Measurements from ENCODE around the gene LZIC. TPM values are rescaled to one million over a fixed set of nuclear protein-coding genes. Genes with fewer than 3 reads are reported as not detected.

LZIC gene
- total and polyA plus RNA-seq, 2 of the 13 experiments (the other 11 are each of a cell fraction or from before 2014, with no cell fraction given), result 25.2 to 71.8 TPM

DNA sequence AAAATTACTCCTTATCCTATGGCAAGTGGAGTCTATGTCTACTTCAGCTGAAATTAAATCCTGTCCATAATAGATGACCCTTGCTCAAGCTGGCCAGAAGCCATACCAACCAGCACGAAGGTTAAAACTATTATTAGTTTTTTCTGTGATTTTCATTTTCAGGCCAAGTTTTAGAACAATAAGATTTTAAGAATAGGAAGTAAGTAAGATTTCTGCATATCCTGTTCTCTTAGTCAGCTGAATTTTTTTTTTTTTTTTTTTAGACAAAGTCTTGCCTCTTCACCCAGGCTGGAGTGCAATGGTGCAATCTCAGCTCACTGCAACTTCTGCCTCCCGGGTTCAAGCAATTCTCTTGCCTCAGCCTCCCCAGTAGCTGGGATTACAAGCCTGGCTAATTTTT, 47.8 kb upstream of the LZIC start (continued):
- TF ChIP-seq, protein P1, sequence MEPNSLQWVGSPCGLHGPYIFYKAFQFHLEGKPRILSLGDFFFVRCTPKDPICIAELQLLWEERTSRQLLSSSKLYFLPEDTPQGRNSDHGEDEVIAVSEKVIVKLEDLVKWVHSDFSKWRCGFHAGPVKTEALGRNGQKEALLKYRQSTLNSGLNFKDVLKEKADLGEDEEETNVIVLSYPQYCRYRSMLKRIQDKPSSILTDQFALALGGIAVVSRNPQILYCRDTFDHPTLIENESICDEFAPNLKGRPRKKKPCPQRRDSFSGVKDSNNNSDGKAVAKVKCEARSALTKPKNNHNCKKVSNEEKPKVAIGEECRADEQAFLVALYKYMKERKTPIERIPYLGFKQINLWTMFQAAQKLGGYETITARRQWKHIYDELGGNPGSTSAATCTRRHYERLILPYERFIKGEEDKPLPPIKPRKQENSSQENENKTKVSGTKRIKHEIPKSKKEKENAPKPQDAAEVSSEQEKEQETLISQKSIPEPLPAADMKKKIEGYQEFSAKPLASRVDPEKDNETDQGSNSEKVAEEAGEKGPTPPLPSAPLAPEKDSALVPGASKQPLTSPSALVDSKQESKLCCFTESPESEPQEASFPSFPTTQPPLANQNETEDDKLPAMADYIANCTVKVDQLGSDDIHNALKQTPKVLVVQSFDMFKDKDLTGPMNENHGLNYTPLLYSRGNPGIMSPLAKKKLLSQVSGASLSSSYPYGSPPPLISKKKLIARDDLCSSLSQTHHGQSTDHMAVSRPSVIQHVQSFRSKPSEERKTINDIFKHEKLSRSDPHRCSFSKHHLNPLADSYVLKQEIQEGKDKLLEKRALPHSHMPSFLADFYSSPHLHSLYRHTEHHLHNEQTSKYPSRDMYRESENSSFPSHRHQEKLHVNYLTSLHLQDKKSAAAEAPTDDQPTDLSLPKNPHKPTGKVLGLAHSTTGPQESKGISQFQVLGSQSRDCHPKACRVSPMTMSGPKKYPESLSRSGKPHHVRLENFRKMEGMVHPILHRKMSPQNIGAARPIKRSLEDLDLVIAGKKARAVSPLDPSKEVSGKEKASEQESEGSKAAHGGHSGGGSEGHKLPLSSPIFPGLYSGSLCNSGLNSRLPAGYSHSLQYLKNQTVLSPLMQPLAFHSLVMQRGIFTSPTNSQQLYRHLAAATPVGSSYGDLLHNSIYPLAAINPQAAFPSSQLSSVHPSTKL (CRISPR knock-in tag; IDR thresholded peaks at IDR 0.05), result no peak
- TF ChIP-seq PRPF4 (IDR thresholded peaks at IDR 0.05; ENCODE audit: low read depth, low read length, poor library complexity, severe bottlenecking) (no peak), EEA1 (CRISPR knock-in tag; IDR thresholded peaks at IDR 0.05; ENCODE audit: borderline replicate concordance) (no peak), SIN3B (IDR thresholded peaks at IDR 0.05; ENCODE audit: low read length) (no peak), SCMH1 (CRISPR knock-in tag; IDR thresholded peaks at IDR 0.05; ENCODE audit: borderline replicate concordance) (no peak)
- TF ChIP-seq, protein P2, sequence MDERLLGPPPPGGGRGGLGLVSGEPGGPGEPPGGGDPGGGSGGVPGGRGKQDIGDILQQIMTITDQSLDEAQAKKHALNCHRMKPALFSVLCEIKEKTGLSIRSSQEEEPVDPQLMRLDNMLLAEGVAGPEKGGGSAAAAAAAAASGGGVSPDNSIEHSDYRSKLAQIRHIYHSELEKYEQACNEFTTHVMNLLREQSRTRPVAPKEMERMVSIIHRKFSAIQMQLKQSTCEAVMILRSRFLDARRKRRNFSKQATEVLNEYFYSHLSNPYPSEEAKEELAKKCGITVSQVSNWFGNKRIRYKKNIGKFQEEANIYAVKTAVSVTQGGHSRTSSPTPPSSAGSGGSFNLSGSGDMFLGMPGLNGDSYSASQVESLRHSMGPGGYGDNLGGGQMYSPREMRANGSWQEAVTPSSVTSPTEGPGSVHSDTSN (CRISPR knock-in tag; IDR thresholded peaks at IDR 0.05), result no peak
- TF ChIP-seq, protein P3, sequence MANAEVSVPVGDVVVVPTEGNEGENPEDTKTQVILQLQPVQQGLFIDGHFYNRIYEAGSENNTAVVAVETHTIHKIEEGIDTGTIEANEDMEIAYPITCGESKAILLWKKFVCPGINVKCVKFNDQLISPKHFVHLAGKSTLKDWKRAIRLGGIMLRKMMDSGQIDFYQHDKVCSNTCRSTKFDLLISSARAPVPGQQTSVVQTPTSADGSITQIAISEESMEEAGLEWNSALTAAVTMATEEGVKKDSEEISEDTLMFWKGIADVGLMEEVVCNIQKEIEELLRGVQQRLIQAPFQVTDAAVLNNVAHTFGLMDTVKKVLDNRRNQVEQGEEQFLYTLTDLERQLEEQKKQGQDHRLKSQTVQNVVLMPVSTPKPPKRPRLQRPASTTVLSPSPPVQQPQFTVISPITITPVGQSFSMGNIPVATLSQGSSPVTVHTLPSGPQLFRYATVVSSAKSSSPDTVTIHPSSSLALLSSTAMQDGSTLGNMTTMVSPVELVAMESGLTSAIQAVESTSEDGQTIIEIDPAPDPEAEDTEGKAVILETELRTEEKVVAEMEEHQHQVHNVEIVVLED (CRISPR knock-in tag; IDR thresholded peaks at IDR 0.05; ENCODE audit: borderline replicate concordance), result no peak
- TF ChIP-seq, protein P4, sequence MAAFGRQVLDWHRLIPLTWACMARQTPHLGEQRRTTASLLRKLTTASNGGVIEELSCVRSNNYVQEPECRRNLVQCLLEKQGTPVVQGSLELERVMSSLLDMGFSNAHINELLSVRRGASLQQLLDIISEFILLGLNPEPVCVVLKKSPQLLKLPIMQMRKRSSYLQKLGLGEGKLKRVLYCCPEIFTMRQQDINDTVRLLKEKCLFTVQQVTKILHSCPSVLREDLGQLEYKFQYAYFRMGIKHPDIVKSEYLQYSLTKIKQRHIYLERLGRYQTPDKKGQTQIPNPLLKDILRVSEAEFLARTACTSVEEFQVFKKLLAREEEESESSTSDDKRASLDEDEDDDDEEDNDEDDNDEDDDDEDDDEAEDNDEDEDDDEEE (CRISPR knock-in tag; IDR thresholded peaks at IDR 0.05), result no peak
